ENCODE results near the gene TMEM61.

DNA sequence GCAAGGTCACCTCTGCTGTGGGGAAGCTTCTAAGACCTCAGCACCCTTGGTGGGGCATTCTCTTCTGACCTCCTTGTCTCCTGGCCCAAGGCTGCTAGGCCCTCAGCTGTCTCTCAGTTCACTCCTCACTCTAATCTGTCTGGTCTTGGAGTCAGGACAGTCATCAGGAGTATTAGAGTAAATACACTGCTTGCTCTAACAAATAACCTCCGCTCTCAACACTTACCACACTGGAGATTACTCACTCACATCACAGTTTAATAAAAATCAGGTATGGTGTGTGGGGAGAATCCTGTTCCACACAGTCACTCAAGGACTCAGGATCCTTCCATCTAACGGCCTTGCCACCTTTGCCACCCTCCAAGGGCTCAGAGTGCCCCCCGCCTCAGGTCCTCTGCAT is 26.6 kb upstream of the TMEM61 start:
- TF ChIP-seq, protein P1, sequence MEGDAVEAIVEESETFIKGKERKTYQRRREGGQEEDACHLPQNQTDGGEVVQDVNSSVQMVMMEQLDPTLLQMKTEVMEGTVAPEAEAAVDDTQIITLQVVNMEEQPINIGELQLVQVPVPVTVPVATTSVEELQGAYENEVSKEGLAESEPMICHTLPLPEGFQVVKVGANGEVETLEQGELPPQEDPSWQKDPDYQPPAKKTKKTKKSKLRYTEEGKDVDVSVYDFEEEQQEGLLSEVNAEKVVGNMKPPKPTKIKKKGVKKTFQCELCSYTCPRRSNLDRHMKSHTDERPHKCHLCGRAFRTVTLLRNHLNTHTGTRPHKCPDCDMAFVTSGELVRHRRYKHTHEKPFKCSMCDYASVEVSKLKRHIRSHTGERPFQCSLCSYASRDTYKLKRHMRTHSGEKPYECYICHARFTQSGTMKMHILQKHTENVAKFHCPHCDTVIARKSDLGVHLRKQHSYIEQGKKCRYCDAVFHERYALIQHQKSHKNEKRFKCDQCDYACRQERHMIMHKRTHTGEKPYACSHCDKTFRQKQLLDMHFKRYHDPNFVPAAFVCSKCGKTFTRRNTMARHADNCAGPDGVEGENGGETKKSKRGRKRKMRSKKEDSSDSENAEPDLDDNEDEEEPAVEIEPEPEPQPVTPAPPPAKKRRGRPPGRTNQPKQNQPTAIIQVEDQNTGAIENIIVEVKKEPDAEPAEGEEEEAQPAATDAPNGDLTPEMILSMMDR (IDR thresholded peaks at IDR 0.05): no peak
- TF ChIP-seq EP300 (IDR thresholded peaks at IDR 0.05): no peak
- no peak for TF ChIP-seq POLR2A (IDR thresholded peaks at IDR 0.05)

All from stomach (tissue), 4 donors.